Astrocyte (in vitro differentiated cells and primary cell): ENCODE data around the gene LGALS3BP. TPM values are rescaled to one million over a fixed set of nuclear protein-coding genes. Genes with fewer than 3 reads are reported as not detected.
A peak's percentile ranks its signal among the peaks of the same experiment; 100 is the strongest.

Experiments used
- DNase-seq: peaks from one replicate; pipeline ENCODE4 v3.0.0-alpha.2; 2010; ENCODE audit warnings: low read depth
- FAIRE-seq: peaks from 2 replicates; lab custom pipeline; 2011; peaks lifted over from hg19 to GRCh38; lab: Jason Lieb, UNC
- H2AFZ ChIP-seq: 2 replicates; pipeline ENCODE4 v1.6.0; 2012; ENCODE audit warnings: low read depth, low read length, inconsistent platforms
- H3K27ac ChIP-seq: 2 replicates; pipeline ENCODE4 v1.5.1; 2011; ENCODE audit warnings: low read depth, low read length, inconsistent platforms
- H3K27me3 ChIP-seq: 2 replicates; pipeline ENCODE4 v1.6.0; 2011; ENCODE audit warnings: low read length, inconsistent platforms; ENCODE audit not compliant: insufficient read depth
- H3K36me3 ChIP-seq: 2 replicates; pipeline ENCODE4 v1.5.1; 2011; ENCODE audit warnings: low read length, inconsistent platforms; ENCODE audit not compliant: insufficient read depth
- H3K4me1 ChIP-seq: 2 replicates; pipeline ENCODE4 v1.5.1; 2011; ENCODE audit warnings: low read length, inconsistent platforms; ENCODE audit not compliant: insufficient read depth
- H3K4me2 ChIP-seq: 2 replicates; pipeline ENCODE4 v1.6.0; 2012; ENCODE audit warnings: low read length, inconsistent platforms
- H3K4me3 ChIP-seq: 2 replicates; pipeline ENCODE4 v1.5.1; 2011; ENCODE audit warnings: low read depth, mild to moderate bottlenecking, low read length, inconsistent platforms; ENCODE audit not compliant: insufficient read depth
- H3K79me2 ChIP-seq: 2 replicates; pipeline ENCODE4 v1.6.0; 2012; ENCODE audit warnings: mild to moderate bottlenecking, low read length, inconsistent platforms; ENCODE audit not compliant: insufficient read depth
- H3K9ac ChIP-seq: 2 replicates; pipeline ENCODE4 v1.6.0; 2012; ENCODE audit warnings: mild to moderate bottlenecking, low read length, inconsistent platforms
- H3K9me3 ChIP-seq: 2 replicates; pipeline ENCODE4 v1.5.1; 2012; ENCODE audit warnings: low read depth, mild to moderate bottlenecking, low read length, inconsistent platforms; ENCODE audit not compliant: insufficient read depth
- H4K20me1 ChIP-seq: 2 replicates; pipeline ENCODE4 v1.6.0; 2012; ENCODE audit warnings: low read length, inconsistent platforms; ENCODE audit not compliant: insufficient read depth
- H3K27ac Mint-ChIP-seq: one replicate; pipeline ENCODE4 v1.8.0; 2021; ENCODE audit warnings: mild to moderate bottlenecking, mixed read lengths; ENCODE audit not compliant: unreplicated experiment
- H3K27me3 Mint-ChIP-seq: one replicate; pipeline ENCODE4 v1.8.0; 2021; ENCODE audit warnings: low read depth, mixed read lengths; ENCODE audit not compliant: unreplicated experiment
- H3K36me3 Mint-ChIP-seq: one replicate; pipeline ENCODE4 v1.8.0; 2021; ENCODE audit warnings: low read depth, mixed read lengths; ENCODE audit not compliant: unreplicated experiment
- H3K4me1 Mint-ChIP-seq: one replicate; pipeline ENCODE4 v1.8.0; 2021; ENCODE audit warnings: low read depth, mixed read lengths; ENCODE audit not compliant: unreplicated experiment
- H3K4me3 Mint-ChIP-seq: one replicate; pipeline ENCODE4 v1.8.0; 2021; ENCODE audit warnings: mild to moderate bottlenecking, moderate library complexity, mixed read lengths; ENCODE audit not compliant: unreplicated experiment
- H3K9me3 Mint-ChIP-seq: one replicate; pipeline ENCODE4 v1.8.0; 2021; ENCODE audit warnings: mild to moderate bottlenecking, mixed read lengths; ENCODE audit not compliant: unreplicated experiment
- EZH2 ChIP-seq: IDR thresholded peaks from 2 replicates; pipeline ENCODE4 v1.6.1; 2012; ENCODE audit warnings: mild to moderate bottlenecking, low read length, inconsistent platforms; ENCODE audit not compliant: insufficient read depth
- total RNA-seq: library from RNA; stranded (reverse); gene quantifications from 2 replicates; pipeline ENCODE4 v1.2.1, GENCODE V29; 2021
- TF ChIP-seq, protein P1 (sequence below): IDR thresholded peaks from 2 replicates; pipeline ENCODE4 v1.5.1; 2011; ENCODE audit warnings: low read depth, mild to moderate bottlenecking, inconsistent platforms, low read length, moderate library complexity; ENCODE audit not compliant: insufficient read depth

LGALS3BP gene
- total RNA-seq, 1 donor from 2014 or later, result 495 TPM

- Histone ChIP-seq H3K36me3 (no peaks in the 10 kb centered on the region), H4K20me1 (no peaks in the 10 kb centered on the region), H3K9ac (no peak overlapping the region), H2AFZ (peak overlapping the region; percentile 26), H3K27me3 (no peaks in the 10 kb centered on the region), H3K79me2 (no peaks in the 10 kb centered on the region), H3K4me1 (peaks cover 34% of the 10 kb centered on the region), H3K4me3 (no peak overlapping the region), H3K9me3 (peaks cover 13% of the 10 kb centered on the region), H3K4me2 (peak overlapping the region; percentile 32), H3K27ac (no peak overlapping the region)
- Mint-ChIP-seq H3K36me3 (peaks cover 2% of the 10 kb centered on the region), H3K4me3 (no peak overlapping the region), H3K27ac (no peak overlapping the region), H3K4me1 (no peaks in the 10 kb centered on the region), H3K9me3 (peaks cover 5% of the 10 kb centered on the region), H3K27me3 (peaks cover 20% of the 10 kb centered on the region)
- TF ChIP-seq EZH2, result no peak
- TF ChIP-seq, protein P1, sequence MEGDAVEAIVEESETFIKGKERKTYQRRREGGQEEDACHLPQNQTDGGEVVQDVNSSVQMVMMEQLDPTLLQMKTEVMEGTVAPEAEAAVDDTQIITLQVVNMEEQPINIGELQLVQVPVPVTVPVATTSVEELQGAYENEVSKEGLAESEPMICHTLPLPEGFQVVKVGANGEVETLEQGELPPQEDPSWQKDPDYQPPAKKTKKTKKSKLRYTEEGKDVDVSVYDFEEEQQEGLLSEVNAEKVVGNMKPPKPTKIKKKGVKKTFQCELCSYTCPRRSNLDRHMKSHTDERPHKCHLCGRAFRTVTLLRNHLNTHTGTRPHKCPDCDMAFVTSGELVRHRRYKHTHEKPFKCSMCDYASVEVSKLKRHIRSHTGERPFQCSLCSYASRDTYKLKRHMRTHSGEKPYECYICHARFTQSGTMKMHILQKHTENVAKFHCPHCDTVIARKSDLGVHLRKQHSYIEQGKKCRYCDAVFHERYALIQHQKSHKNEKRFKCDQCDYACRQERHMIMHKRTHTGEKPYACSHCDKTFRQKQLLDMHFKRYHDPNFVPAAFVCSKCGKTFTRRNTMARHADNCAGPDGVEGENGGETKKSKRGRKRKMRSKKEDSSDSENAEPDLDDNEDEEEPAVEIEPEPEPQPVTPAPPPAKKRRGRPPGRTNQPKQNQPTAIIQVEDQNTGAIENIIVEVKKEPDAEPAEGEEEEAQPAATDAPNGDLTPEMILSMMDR, result no peak
- DNase-seq, result no peak
- no peak for FAIRE-seq
Measured at GRCh38 chr17:78953356-78954350, 26.1 kb downstream of the LGALS3BP start.

- Histone ChIP-seq H3K27me3 (no peaks in the 10 kb centered on the region), H2AFZ (no peak overlapping the region), H3K36me3 (no peaks in the 10 kb centered on the region), H3K27ac (no peak overlapping the region), H3K4me3 (no peak overlapping the region), H3K79me2 (no peaks in the 10 kb centered on the region), H4K20me1 (no peaks in the 10 kb centered on the region), H3K4me2 (no peak overlapping the region), H3K9ac (no peak overlapping the region), H3K9me3 (peaks cover 13% of the 10 kb centered on the region), H3K4me1 (peaks cover 29% of the 10 kb centered on the region)
- Mint-ChIP-seq H3K36me3 (peaks cover 2% of the 10 kb centered on the region), H3K27me3 (peaks cover 20% of the 10 kb centered on the region), H3K4me3 (no peak overlapping the region), H3K9me3 (peaks cover 5% of the 10 kb centered on the region), H3K27ac (no peak overlapping the region), H3K4me1 (no peaks in the 10 kb centered on the region)
- TF ChIP-seq, protein P1, result no peak
- TF ChIP-seq EZH2, result no peak
- DNase-seq, result no peak
- FAIRE-seq, result no peak
Measured at GRCh38 chr17:78952706-78953105, 27.0 kb downstream of the LGALS3BP start.
